Iris pigment epithelial cell (primary cell): Measurements from ENCODE around the gene ACTRT2.

Experiments used
- DNase-seq: peaks from one replicate; pipeline ENCODE4 v3.0.0-alpha.2; 2011; ENCODE audit warnings: low read depth

The ACTRT2 gene

GRCh38 chr1:3033040-3033789, 11.9 kb downstream of the ACTRT2 start:
- no peak for DNase-seq

GRCh38 chr1:3033790-3034090, 12.5 kb downstream of the ACTRT2 start:
- DNase-seq: no peak

- DNase-seq: no peak
Observed at GRCh38 chr1:3034162-3034561, 12.9 kb downstream of the ACTRT2 start.

- no peak for DNase-seq
Observed at GRCh38 chr1:3034728-3035562, 13.7 kb downstream of the ACTRT2 start.

GRCh38 chr1:3035563-3036446, 14.5 kb downstream of the ACTRT2 start:
- no peak for DNase-seq

- DNase-seq: no peak
Observed at GRCh38 chr1:3036447-3037280, 15.4 kb downstream of the ACTRT2 start.

GRCh38 chr1:3037281-3038040, 16.2 kb downstream of the ACTRT2 start:
- DNase-seq: no peak

GRCh38 chr1:3038113-3038551, 16.9 kb downstream of the ACTRT2 start:
- DNase-seq: no peak

GRCh38 chr1:3038571-3039181, 17.4 kb downstream of the ACTRT2 start:
- no peak for DNase-seq

- no peak for DNase-seq
Observed at GRCh38 chr1:3040004-3040403, 18.7 kb downstream of the ACTRT2 start.

- DNase-seq: no peak
Observed at GRCh38 chr1:3042481-3042880, 21.2 kb downstream of the ACTRT2 start.

- DNase-seq: no peak
Observed at GRCh38 chr1:3049164-3049563, 27.9 kb downstream of the ACTRT2 start.

- DNase-seq: no peak
Observed at GRCh38 chr1:3049905-3050304, 28.6 kb downstream of the ACTRT2 start.

- DNase-seq: no peak
Observed at GRCh38 chr1:3050603-3051002, 29.3 kb downstream of the ACTRT2 start.

GRCh38 chr1:3051270-3052268, 30.3 kb downstream of the ACTRT2 start:
- no peak for DNase-seq

- DNase-seq: no peak
Observed at GRCh38 chr1:3052501-3052900, 31.2 kb downstream of the ACTRT2 start.

GRCh38 chr1:3053366-3053980, 32.2 kb downstream of the ACTRT2 start:
- no peak for DNase-seq

- DNase-seq: no peak
Observed at GRCh38 chr1:3053986-3054385, 32.7 kb downstream of the ACTRT2 start.

- DNase-seq: no peak
Observed at GRCh38 chr1:3054474-3054873, 33.2 kb downstream of the ACTRT2 start.
